GM21515 (cell line): ENCODE measurements around the gene BCAP31.
"Not testable (repeated sequence)": the region's sequence is repeated elsewhere in the genome, so short reads cannot be mapped to it uniquely, and the experiment has no call there.

Experiments used
- ATAC-seq: cut with Tn5 transposase; IDR thresholded peaks from one replicate; pipeline ENCODE4 v1.9.1; 2021; ENCODE audit not compliant: unreplicated experiment

Gene BCAP31

DNA sequence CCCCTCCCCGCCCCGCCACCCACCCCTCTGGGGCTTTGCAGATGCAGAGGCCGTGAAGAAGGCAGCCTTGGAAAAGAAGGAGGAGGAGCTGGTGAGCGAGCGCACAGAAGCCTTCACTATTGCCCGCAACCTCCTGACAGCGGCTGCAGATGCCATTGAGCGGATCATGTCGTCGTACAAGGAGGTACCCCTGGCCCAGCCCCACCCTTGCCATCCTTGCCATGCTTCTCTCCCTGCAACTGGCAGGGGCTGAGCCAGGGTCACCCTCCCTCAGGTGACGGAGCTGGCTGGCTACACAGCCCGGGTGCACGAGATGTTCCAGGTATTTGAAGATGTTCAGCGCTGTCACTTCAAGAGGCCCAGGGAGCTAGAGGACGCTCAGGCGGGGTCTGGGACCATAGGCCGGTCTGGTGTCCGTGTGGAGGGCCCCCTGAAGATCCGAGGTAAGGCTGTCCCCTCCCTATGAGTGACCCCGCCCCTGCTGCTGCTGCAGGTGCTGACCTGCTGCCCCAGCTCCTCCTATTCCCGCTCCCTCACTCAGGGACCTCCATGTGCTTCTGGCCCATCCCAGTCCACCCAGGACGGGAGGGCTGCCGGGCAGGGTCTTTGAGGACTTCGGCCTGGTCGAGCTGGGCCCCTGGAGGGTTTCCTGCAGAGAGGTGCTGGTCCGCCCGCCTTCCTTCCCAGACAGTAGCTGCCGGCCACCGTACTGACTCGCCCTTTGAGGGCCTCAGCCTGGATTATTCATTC lies 12.1 kb upstream of the BCAP31 start:
- no peak for ATAC-seq

DNA sequence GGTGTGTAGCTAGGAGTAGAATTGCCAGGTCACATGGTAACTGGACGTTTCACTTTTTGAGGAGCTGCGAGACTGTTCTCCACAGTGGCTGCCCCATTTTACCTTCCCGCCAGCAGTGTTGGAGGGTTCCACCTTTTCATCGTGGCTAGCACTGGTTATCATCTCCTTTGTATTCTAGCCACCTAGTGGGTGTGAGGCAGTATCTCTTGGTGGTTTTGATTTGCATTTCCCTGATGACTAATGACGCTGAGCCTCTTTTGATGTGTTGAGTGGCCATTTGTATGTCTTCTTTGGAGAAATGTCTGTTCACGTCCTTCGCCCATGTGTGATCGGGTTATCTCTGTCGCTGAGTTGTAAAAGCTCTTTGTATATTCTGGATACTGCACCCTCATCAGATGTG lies 11.1 kb upstream of the BCAP31 start:
- ATAC-seq = no peak

DNA sequence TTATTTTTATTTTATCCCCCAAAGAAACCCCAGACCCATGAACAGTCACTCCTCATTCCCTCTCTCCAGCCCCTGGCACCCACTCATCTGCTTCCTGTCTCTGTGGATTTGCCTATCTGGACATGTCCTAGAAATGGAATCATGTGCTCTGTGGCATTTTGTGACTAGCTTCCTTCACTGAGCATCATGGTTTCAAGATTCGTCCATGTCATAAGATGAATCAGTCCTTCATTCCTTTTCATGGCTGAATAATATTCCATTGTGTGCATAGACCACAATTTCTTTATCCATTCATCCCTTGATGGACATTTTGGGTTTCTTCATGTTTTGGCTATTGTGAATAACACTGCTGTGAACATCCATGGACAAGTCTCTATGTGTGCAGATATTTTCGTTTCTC lies 10.7 kb upstream of the BCAP31 start:
- ATAC-seq = no peak

DNA sequence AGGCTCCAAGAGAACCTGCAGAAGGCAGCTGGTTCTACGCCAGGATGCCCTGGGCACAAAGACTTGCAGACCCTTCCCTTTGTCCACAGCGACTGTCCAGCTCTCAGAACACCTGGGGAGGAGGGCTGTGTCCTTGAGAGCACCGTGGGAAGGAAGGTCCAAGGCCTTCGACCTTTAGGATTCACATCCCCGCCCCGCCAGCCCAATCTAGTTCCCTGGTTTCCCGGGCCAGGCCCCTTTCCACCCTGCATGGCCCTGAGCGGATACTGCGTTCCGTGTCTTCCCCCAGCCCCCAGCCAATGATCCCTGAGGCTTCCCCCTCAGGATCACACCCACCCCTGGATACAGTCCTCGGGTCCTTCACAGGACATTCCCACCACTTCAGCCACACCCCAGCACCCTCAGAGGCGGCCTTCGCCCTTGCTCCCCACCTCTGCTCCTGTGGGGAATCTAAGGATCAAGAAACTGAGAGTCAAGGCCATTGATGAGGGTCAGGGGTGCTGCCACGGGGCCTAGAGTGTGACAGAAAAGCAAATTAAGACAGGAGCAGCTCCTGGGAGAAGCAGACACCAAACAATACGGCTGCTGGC lies 9.6 kb upstream of the BCAP31 start:
- no peak for ATAC-seq

DNA sequence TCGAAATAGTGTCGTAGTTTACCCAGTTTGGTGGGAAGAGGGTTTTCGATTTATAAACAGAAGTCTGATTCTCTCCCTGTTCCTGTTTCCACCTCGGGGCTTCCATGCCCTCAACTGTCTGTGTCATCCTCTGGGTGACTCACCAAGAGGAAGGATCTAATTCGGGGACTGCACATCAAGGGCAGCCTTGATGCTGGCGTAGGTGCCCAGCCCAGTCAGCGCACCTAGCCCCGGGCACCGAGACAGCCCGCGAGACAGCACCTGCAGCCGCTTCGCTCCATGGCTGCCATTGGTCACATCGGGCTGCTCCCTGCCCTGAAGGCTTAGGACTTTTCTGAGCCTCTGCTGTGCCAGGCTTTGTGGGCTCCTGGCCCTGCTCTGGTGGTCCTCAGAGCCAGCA lies 8.2 kb upstream of the BCAP31 start:
- ATAC-seq = no peak

DNA sequence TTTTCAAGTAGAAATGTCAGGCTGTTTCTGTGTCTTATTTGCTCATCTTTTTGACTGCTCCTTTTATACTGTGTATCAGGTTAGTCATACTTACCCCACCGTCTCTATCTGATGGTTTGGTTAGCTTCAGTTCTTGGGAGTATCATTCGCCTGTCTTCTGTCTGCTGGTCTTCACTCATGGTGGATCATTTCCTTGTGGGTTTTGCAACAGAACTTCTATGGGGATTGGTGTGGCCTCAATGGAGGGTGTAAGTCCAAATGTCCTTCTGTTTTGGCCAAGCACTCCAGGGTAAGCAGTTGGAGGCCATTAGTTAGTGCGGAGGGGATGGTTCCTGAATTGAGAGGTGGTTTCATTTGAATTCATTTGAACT lies 7.6 kb upstream of the BCAP31 start:
- no peak for ATAC-seq

DNA sequence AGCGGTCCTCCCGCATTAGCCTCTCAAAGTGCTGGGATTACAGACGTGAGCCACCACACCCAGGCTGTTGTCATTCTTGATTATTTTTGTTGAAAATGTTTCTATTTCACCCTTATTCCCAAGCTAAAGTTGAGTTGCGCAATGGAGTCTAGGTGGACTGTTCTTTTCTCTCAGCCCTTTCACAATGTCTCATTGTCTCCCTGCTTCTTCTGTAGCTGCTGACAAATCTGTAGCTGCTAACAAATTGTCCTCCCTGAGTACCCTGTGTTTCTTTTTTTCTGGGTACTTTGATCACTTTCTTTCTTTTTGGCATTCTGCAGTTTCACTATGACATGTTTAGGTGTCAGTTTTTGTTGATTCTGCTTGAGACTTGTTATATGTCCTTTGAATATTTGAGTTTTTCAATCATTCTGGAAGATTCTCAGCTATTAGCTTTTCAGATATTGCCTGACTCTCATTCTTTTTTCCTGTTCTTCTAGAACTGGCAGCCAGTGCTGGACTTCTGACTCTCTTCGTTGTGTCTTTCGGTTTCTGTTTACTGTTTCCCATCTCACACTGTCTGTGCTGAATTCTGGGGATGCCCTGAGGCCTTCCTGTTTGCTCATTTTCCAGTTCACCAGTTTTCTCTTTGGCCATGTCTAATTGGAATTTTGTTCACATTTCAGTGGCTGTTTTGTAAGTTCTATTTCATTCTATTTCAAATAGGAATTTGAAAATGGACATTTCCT lies 7.1 kb upstream of the BCAP31 start:
- no peak for ATAC-seq

DNA sequence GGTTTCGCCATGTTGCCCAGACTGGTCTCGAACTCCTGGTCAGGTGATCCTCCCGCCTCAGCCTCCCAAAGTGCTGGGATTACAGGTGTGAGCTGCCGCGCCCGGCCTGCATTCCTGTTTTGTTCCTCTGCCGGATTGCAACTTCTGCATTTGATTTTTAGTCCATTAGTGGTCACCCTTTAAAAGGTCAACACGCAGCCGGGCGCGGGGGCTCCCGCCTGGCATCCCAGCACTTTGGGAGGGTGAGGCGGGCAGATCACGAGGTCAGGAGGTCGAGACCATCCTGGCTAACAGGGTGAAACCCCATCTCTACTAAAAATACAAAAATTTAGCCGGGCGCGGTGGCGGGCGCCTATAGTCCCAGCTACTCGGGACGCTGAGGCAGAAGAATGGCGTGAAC lies 5.9 kb upstream of the BCAP31 start:
- not testable (repeated sequence) for ATAC-seq

DNA sequence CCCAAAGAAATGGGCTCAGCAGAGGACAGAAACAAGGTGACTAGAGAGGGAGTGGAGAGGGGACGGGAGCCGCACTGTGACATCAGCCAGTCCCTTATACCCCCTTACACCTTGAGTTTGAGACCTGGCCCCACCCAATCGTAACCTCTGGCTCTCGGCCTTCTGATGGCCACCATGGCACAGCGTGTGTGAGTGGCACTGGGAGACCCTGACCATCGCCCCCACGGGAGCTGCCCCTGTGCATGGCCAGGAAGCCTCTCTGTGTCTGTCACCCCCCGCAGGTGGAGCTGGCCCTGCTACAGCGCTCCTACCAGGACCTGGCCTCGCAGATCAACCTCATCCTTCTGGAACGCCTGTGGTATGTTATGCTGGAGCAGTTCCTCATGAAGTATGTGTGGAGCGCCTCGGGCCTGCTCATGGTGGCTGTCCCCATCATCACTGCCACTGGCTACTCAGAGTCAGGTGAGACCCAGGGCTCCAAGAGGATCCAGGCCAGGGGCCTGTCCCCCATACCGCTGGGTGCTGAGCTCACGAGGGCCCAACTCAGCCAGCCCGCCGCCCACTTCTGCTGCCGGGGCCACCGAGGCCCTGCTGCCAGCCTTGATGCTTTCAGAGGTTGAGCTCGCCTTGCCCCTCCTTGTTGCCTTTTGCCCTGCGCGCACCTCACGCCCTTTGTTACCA lies 4.9 kb upstream of the BCAP31 start:
- no peak for ATAC-seq

DNA sequence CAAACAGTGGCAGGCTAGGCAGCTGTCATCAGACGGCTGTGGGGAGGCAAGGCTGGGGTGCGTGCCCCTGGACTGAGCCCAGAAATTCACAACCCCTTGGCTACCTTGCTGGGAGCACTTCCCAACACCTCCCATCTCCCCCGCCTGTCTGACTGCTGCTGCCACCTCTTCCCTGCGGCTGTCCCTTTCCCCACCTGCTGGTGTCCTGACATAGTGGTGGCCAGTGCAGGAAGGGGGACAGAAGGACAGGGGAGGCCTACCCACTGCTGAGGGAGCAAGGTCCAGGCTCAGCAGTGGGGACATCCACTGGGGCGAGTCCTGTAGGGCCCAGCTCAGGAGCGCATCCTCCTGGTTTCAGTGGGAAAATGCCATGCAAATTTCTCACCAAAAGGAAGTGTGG lies 3.9 kb upstream of the BCAP31 start:
- ATAC-seq = no peak

DNA sequence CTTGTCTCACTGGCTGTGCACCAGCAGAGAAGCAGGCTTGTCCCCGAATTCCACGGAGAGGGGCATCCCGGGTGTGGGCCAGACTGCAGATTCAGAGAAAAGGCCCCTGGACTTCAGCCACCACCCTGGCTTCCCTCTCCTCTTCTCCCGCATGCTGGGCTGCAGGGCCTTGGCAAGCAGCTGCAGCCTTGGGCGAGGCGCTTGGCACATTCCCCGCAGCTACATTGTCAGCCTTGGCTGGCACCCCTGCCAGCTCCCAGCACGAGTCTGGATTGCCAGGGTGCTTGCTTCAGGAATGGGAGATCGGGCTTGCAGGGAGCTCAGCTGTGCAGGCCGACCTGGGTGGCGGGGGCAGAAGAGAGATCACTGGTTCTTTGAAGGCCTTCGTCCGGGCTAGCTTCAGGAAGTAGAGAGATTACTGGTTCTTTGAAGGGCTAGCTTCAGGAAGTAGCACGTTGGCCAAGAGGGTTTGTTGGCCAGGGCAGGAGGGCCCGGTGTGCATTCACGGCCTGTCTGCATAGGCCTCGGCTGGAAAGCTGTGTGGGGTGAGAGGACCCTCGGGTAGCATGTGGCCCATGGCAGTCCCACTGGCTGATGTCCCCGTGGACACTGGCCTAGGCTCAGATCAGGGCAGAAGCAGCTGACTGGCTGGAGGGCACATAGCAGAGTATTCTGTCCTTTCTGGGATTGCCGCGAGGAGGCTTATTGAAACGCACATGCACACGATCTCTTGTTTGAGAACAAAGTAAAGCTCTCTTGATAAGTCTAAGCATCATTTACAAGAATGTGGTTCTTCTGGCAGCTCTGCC lies 3.1 kb upstream of the BCAP31 start:
- ATAC-seq = no peak

DNA sequence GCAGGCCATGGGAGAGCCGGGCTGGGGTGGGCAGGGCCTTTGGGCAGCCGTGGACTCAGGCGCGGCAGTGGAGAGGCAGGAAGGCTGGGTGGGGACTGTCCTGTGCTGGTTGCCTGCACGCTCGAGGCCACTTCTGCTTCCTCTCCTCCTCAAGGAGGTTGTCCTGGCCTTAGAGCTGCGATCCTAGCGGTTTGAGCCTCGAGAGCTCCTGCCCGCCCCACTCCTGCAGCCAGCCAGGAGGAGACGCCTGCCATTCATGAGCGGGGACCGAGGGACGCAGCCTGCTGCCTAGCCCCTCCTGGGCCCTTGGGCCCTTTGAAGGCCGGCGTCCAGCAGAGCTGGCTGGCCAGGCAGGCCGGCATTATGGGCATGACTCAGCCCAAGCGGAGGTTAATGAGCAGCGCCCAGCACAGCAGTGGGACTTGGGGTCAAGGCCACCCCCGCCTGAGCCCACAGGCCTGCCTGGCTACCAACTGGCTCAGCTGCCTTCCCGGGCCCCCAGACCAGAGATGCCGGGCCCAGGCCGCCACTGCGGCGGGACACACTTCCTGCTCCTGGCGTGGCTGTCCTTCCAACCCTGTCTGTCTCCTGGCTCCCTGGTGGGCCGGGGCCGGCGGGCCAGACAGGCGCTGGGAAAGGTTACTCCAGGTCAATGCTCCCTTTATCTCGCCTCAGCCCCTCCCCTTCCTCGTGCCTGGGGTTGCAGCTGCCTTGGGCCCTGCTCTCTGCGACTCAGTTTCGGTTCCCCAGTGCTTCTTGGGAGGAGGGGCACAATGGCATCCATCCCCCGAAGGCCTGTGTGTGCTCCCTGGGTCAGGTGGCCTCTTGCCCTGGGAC lies 2.3 kb upstream of the BCAP31 start:
- ATAC-seq = peak; percentile 43

DNA sequence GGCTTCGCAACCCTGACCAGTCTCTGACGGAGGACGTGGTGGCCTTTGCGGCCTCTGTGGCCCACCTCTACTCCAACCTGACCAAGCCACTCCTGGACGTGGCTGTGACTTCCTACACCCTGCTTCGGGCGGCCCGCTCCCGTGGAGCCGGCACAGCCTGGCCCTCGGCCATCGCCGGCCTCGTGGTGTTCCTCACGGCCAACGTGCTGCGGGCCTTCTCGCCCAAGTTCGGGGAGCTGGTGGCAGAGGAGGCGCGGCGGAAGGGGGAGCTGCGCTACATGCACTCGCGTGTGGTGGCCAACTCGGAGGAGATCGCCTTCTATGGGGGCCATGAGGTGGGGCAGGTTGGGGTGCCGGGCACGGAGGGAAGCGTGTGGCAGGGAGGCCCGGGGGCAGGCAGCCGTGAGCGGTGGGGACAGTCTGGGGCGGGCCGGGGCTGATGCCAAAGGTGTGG lies 1.7 kb upstream of the BCAP31 start:
- ATAC-seq = no peak

DNA sequence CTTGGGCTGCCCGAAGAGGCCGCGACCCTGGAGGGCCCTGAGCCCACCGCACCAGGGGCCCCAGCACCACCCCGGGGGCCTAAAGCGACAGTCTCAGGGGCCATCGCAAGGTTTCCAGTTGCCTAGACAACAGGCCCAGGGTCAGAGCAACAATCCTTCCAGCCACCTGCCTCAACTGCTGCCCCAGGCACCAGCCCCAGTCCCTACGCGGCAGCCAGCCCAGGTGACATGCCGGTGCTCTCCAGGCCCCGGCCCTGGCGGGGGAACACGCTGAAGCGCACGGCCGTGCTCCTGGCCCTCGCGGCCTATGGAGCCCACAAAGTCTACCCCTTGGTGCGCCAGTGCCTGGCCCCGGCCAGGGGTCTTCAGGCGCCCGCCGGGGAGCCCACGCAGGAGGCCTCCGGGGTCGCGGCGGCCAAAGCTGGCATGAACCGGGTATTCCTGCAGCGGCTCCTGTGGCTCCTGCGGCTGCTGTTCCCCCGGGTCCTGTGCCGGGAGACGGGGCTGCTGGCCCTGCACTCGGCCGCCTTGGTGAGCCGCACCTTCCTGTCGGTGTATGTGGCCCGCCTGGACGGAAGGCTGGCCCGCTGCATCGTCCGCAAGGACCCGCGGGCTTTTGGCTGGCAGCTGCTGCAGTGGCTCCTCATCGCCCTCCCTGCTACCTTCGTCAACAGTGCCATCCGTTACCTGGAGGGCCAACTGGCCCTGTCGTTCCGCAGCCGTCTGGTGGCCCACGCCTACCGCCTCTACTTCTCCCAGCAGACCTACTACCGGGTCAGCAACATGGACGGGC lies 1.0 kb upstream of the BCAP31 start:
- ATAC-seq = peak; percentile 7

DNA sequence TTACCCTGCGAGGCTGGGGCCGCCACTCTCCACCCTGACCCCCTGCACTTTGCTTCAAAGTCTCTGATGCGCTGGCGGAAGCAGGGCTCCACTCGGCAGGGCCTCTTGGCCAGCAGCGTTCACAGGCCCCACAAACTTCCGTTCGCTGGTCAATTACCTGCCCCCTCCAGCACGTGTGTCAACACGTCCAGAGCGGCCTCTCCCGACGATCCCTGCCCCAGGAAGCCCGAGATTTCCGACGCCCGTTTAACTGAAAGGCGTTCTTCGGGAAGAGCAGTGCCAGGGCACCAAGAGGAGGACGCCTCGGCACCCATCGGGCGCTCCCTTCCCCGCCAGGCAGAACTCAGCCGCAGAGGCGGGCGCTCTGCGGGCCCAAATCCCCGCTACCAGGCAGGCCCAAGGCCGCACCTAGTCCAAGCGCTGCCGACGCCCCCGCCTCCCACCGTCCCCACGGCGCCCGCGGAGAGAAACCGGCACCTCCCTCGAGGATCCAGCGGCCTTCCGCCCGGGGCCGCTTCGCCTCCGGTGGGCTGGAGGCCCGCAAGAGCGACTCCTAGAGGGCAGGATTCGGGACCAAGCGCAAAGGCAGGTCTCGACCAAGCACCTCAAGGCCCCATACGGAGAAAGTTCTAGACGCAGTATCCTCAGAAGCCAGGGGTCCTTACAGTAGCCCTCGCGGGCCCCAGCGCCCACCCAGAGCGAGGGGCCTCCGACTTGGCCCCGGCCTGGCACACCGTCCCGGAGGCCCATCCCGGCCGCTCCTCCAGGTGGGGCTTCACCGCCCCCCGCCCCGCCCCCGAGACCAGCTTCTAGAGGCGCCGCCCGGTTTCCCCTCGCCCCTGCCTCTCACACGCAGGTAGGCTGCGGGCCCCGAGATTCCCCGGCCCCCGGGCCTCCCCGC lies 586 bp downstream of the BCAP31 start:
- ATAC-seq = peak; percentile 32

DNA sequence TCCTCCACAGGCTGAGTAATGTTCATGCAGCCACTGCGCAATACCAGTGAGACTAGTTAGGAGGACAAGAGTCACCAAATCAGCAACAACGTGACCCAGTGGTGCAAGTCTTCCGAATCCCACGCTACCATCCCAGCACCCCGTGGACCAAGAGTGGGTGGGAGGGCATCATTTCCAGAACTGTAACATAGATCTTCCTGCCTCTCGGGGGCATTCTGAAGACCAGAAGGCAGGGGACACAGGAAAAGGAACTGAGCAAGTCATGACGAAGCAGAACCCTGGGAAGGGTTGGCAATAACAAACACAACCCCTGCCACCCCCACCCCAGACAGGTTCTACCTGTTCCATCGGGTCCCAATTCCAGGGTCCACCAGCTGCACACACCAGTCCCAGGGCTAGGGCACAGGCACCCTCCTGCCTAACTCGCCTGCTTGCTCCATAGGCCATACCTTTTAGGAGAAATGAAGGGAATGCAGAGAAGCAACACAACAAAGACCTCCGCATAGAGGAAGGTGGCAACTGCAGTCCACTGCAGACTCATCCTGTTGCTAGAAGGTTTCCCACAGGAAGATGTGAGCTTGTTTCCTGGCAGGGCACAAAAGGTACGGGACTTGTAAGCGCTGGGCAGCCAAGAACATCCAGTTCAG lies 1.4 kb downstream of the BCAP31 start:
- no peak for ATAC-seq

DNA sequence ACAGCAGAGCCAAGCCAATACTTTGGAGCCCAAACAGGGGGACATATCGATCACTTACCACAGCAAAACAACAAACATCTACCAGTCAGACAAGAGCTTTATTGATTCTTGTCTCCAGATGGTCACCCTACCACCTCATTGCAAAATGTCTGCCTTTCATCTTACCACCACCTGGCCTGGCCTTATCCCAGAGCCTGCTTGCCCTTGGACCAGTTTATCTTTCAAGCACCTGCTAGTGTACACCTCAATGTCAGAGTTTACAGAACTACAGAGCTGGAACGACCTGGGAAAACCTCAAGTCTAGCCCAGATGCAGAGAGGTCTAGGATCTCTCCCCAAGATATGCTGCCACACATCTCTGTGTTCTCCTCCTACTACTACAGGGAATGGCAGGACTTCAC lies 4.5 kb downstream of the BCAP31 start:
- no peak for ATAC-seq

DNA sequence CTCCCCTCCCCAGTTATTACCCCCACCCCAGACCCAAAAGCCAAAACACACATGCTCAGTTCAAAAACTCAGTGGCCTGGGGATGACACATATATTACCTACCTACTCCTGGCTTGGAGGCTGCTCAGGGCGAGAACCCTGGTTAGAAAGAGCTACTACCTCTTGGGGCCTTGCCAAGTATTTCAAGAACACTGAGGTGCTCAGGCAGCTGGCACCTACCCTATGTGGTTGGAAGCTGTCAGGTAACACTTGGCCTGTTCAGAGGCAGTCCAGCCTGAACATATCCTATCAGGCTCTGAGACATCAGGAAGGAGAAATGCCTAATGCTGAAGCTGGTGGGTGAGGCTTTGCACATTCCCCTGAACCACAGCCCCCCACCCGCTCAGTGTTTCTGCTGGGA lies 4.9 kb downstream of the BCAP31 start:
- no peak for ATAC-seq
